T-helper 2 cell treated with Interferon-gamma antibody and Interleukin-4, amounts not matched to agents 5 μg/mL and 100 μg/mL, for 36 hours (primary cell): ENCODE measurements around the gene ASXL3.

Source experiments
- DNase-seq: peaks from one replicate; pipeline ENCODE4 v3.0.0; 2021; ENCODE audit warnings: low spot score
- H3K27ac Mint-ChIP-seq: one replicate; pipeline ENCODE4 v1.8.0; 2021; ENCODE audit warnings: mild to moderate bottlenecking, mixed read lengths
- H3K27me3 Mint-ChIP-seq: one replicate; pipeline ENCODE4 v1.8.0; 2021; ENCODE audit warnings: low read depth, mixed read lengths
- H3K36me3 Mint-ChIP-seq: one replicate; pipeline ENCODE4 v1.8.0; 2021; ENCODE audit warnings: low read depth, mixed read lengths
- H3K4me1 Mint-ChIP-seq: one replicate; pipeline ENCODE4 v1.8.0; 2021; ENCODE audit warnings: low read depth, mixed read lengths
- H3K4me3 Mint-ChIP-seq: one replicate; pipeline ENCODE4 v1.8.0; 2022; ENCODE audit warnings: mild to moderate bottlenecking, moderate library complexity, mixed read lengths
- H3K9me3 Mint-ChIP-seq: one replicate; pipeline ENCODE4 v1.8.0; 2021; ENCODE audit warnings: mixed read lengths

Gene ASXL3

GRCh38 chr18:33573193-33573592 is 4.8 kb upstream of the ASXL3 start:
- peaks cover 2% of the 10 kb centered on the region for H3K36me3 Mint-ChIP-seq
- no peaks in the 10 kb centered on the region for H3K9me3 Mint-ChIP-seq
- H3K4me3 Mint-ChIP-seq, result no peak overlapping the region
- H3K4me1 Mint-ChIP-seq, result peaks cover 5% of the 10 kb centered on the region
- H3K27me3 Mint-ChIP-seq, result peaks cover 8% of the 10 kb centered on the region
- no peak for DNase-seq
- no peak overlapping the region for H3K27ac Mint-ChIP-seq

GRCh38 chr18:33575451-33575850 is 2.6 kb upstream of the ASXL3 start:
- peaks cover 10% of the 10 kb centered on the region for H3K27me3 Mint-ChIP-seq
- peaks cover 5% of the 10 kb centered on the region for H3K4me1 Mint-ChIP-seq
- H3K27ac Mint-ChIP-seq, result no peak overlapping the region
- no peaks in the 10 kb centered on the region for H3K9me3 Mint-ChIP-seq
- H3K36me3 Mint-ChIP-seq, result peaks cover 2% of the 10 kb centered on the region
- DNase-seq, result no peak
- H3K4me3 Mint-ChIP-seq, result no peak overlapping the region

DNA sequence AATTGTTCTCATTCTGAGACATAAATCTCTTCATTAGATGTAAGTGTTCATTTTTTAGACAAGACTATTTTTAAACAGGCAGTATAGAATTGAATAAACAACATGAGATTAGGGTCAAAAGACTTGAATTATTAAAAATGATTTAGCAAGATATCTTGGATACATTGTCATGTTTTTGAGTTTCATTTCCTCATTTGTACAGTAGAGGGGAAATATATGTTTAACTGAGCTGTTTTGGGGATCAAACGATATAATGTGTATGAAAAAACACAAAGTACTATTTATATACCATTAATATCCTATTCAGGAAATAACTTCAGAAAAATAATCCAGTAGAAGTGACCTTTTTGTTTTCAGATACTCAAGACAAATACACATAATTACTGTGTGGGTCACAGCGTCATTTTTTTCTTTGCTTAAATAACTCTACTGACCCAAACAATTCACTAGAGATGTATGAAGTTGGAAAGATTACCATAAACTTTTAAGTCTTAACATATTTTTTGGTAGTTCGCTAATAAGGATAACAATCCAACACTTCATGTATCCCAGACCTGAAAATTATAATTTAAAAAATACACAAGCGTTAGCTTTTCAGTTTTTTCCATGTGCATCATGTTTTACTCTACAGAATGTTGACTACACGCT is 896 bp upstream of the ASXL3 start:
- DNase-seq, result no peak
- no peak overlapping the region for H3K27ac Mint-ChIP-seq
- peak overlapping the region; percentile 77 for H3K4me3 Mint-ChIP-seq
- H3K9me3 Mint-ChIP-seq, result no peaks in the 10 kb centered on the region
- H3K36me3 Mint-ChIP-seq, result peaks cover 2% of the 10 kb centered on the region
- H3K4me1 Mint-ChIP-seq, result peaks cover 5% of the 10 kb centered on the region
- H3K27me3 Mint-ChIP-seq, result peaks cover 12% of the 10 kb centered on the region

GRCh38 chr18:33578518-33579348 is 714 bp downstream of the ASXL3 start:
- Mint-ChIP-seq H3K27me3 (peaks cover 12% of the 10 kb centered on the region), H3K4me3 (no peak overlapping the region)
- DNase-seq, result no peak

GRCh38 chr18:33579349-33580215 is 1.6 kb downstream of the ASXL3 start:
- H3K4me3 Mint-ChIP-seq, result no peak overlapping the region
- H3K27me3 Mint-ChIP-seq, result peaks cover 12% of the 10 kb centered on the region
- H3K4me1 Mint-ChIP-seq, result peaks cover 5% of the 10 kb centered on the region
- H3K36me3 Mint-ChIP-seq, result peaks cover 2% of the 10 kb centered on the region
- no peak overlapping the region for H3K27ac Mint-ChIP-seq
- DNase-seq, result no peak
- H3K9me3 Mint-ChIP-seq, result no peaks in the 10 kb centered on the region

More at GRCh38 chr18:33578518-33579348, 714 bp downstream of the ASXL3 start:
- H3K4me1 Mint-ChIP-seq, result peaks cover 5% of the 10 kb centered on the region
- H3K36me3 Mint-ChIP-seq, result peaks cover 2% of the 10 kb centered on the region
- no peaks in the 10 kb centered on the region for H3K9me3 Mint-ChIP-seq
- no peak overlapping the region for H3K27ac Mint-ChIP-seq

DNA sequence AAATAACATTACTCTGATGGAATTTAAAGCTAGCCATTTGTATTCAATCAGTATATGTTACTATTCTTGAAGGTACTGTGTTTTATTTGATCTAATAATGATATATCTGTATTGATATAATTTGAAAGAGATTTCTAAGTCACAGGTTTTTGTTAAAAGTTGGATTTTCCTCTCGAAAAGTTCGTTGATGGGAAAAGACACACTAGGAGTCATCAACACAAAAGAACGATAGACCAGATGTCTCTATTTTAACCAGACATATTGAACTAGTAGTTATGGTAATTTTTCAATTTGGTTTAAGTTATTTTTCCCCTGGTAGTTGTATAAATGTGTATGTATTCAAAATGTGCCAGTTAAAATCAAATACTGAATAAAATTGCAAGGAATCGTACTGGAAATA is 2.5 kb downstream of the ASXL3 start:
- DNase-seq, result no peak
- peaks cover 12% of the 10 kb centered on the region for H3K27me3 Mint-ChIP-seq
- H3K4me3 Mint-ChIP-seq, result no peak overlapping the region
- H3K27ac Mint-ChIP-seq, result no peak overlapping the region
- H3K9me3 Mint-ChIP-seq, result no peaks in the 10 kb centered on the region
- peaks cover 2% of the 10 kb centered on the region for H3K36me3 Mint-ChIP-seq
- peaks cover 5% of the 10 kb centered on the region for H3K4me1 Mint-ChIP-seq

DNA sequence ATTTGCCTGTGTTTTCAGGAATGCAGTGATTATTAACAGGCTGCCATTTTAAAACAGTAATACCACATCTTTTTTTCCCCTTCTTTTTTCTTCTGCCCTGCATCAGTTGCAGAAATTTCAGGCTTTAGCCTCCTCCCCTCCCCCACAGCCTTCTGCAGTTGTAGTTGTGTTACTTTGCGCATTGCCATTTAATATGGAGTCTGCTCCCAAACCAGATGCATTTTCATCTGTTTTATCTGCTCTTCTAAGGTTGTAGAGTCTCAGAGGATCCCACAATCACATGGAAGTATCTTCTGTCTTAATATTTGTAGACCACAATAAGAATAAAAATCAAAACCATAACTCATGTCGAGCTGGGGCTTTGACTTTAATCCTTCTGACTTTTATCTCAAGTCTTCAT is 3.8 kb downstream of the ASXL3 start:
- peaks cover 5% of the 10 kb centered on the region for H3K9me3 Mint-ChIP-seq
- H3K27ac Mint-ChIP-seq, result no peak overlapping the region
- H3K27me3 Mint-ChIP-seq, result peaks cover 12% of the 10 kb centered on the region
- DNase-seq, result no peak
- H3K4me1 Mint-ChIP-seq, result peaks cover 5% of the 10 kb centered on the region
- no peak overlapping the region for H3K4me3 Mint-ChIP-seq
- H3K36me3 Mint-ChIP-seq, result peaks cover 2% of the 10 kb centered on the region

DNA sequence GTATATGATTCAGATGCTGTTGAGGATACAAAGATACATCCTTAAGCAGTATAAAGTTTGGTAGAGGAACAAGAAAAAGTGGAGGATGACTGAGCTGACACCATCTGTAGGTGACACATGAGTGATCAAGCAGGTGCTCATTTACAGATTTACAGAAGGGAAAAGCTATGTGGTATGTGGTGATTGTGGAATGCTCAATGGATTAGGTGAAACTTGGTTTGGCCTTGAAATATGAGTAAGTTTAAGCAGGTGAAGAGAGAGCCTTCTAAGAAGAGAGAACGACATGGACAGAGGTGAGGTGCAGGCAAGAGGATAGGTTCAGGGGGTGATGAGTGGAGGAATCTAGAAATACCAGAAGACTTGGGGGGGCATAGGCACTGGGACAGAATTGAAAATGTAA is 5.9 kb downstream of the ASXL3 start:
- H3K36me3 Mint-ChIP-seq, result no peaks in the 10 kb centered on the region
- H3K4me1 Mint-ChIP-seq, result no peaks in the 10 kb centered on the region
- H3K4me3 Mint-ChIP-seq, result no peak overlapping the region
- H3K9me3 Mint-ChIP-seq, result peaks cover 6% of the 10 kb centered on the region
- no peak overlapping the region for H3K27ac Mint-ChIP-seq
- DNase-seq, result no peak
- H3K27me3 Mint-ChIP-seq, result peaks cover 2% of the 10 kb centered on the region

DNA sequence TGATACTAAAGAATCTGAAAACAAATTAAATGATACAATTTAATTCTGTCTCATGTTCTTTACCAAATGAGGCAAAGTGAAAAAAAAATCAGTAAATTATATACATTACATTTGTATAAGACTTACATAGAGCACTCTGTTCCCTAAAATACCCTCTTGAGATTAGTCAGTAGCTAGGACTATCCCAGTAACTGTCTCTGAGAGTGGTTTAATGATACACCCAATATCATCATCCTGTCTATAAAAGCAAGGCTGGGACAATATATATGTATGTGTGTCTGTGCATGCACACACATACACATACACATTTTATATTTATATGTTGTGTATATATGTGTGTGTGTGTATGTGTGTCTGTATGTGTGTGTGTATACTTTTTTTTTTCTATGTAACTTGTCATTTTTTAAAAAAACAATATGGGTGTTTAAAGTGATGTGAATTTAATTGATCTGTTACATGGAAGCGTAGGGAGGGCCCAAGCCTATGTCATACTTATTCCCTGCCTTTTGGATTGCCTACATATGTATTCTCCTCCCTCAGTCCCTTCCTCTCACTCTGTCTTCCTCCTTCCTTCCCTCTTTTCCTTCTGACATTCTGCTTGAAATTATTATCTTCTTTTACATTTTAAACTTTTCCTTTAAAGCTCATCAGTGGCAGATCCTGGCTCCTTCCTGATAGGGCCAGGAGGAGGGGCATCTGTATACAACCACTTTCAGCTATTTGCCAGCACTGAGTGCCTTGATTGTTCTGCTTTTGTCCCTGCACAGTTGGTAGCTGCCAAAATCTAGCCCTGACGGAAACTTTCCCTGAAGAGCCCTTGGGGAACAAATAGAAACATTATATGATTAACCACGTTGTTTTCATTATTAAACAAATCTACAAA is 6.8 kb downstream of the ASXL3 start:
- Mint-ChIP-seq H3K36me3 (no peaks in the 10 kb centered on the region), H3K27me3 (peaks cover 2% of the 10 kb centered on the region), H3K4me1 (no peaks in the 10 kb centered on the region), H3K27ac (no peak overlapping the region), H3K9me3 (peaks cover 7% of the 10 kb centered on the region), H3K4me3 (no peak overlapping the region)
- DNase-seq, result no peak

- no peaks in the 10 kb centered on the region for H3K36me3 Mint-ChIP-seq
- no peak overlapping the region for H3K27ac Mint-ChIP-seq
These were observed 7.4 kb downstream of the ASXL3 start for GRCh38 chr18:33585431-33585775.

GRCh38 chr18:33588361-33588760 is 10.3 kb downstream of the ASXL3 start:
- Mint-ChIP-seq H3K36me3 (no peaks in the 10 kb centered on the region), H3K27me3 (no peaks in the 10 kb centered on the region), H3K9me3 (peaks cover 22% of the 10 kb centered on the region), H3K4me3 (no peak overlapping the region), H3K27ac (no peak overlapping the region), H3K4me1 (no peaks in the 10 kb centered on the region)
- DNase-seq, result no peak

More at GRCh38 chr18:33585431-33585775, 7.4 kb downstream of the ASXL3 start:
- DNase-seq, result no peak
- Mint-ChIP-seq H3K9me3 (peaks cover 12% of the 10 kb centered on the region), H3K4me3 (no peak overlapping the region), H3K4me1 (no peaks in the 10 kb centered on the region), H3K27me3 (peaks cover 2% of the 10 kb centered on the region)

- Mint-ChIP-seq H3K27ac (no peak overlapping the region), H3K4me1 (no peaks in the 10 kb centered on the region)
These were observed 15.2 kb downstream of the ASXL3 start for GRCh38 chr18:33593261-33593660.

GRCh38 chr18:33594799-33595198 is 16.8 kb downstream of the ASXL3 start:
- no peak for DNase-seq
- Mint-ChIP-seq H3K9me3 (peaks cover 16% of the 10 kb centered on the region), H3K27ac (no peak overlapping the region), H3K27me3 (no peaks in the 10 kb centered on the region), H3K4me3 (no peak overlapping the region), H3K4me1 (no peaks in the 10 kb centered on the region), H3K36me3 (no peaks in the 10 kb centered on the region)

More at GRCh38 chr18:33593261-33593660, 15.2 kb downstream of the ASXL3 start:
- no peak for DNase-seq
- no peaks in the 10 kb centered on the region for H3K36me3 Mint-ChIP-seq
- no peak overlapping the region for H3K4me3 Mint-ChIP-seq
- no peaks in the 10 kb centered on the region for H3K27me3 Mint-ChIP-seq
- peaks cover 17% of the 10 kb centered on the region for H3K9me3 Mint-ChIP-seq
